GM12891 (cell line): Measurements from ENCODE around the gene TCEAL9.
"Not testable (repeated sequence)": the region's sequence is repeated elsewhere in the genome, so short reads cannot be mapped to it uniquely, and the experiment has no call there.

ENCODE experiments used
- DNase-seq: peaks from one replicate; pipeline ENCODE4 v3.0.0; 2011; ENCODE audit warnings: low spot score; ENCODE audit not compliant: insufficient read length
- FAIRE-seq: peaks from 2 replicates; lab custom pipeline; 2011; peaks lifted over from hg19 to GRCh38; lab: Jason Lieb, UNC
- PAX5 ChIP-seq: IDR thresholded peaks from 2 replicates; pipeline ENCODE4 v1.6.1; 2011; ENCODE audit warnings: low read length, moderate library complexity, mild to moderate bottlenecking; ENCODE audit not compliant: insufficient read depth, severe bottlenecking
- POLR2A ChIP-seq: IDR thresholded peaks from 2 replicates; pipeline ENCODE4 v1.6.1; 2011; ENCODE audit warnings: low read depth, low read length, control low read depth
- POLR2AphosphoS5 ChIP-seq: IDR thresholded peaks from 2 replicates; pipeline ENCODE4 v1.6.1; 2011; ENCODE audit warnings: low read depth, low read length, control low read depth
- POU2F2 ChIP-seq: IDR thresholded peaks from 2 replicates; pipeline ENCODE4 v1.6.1; 2011; ENCODE audit warnings: low read depth, mild to moderate bottlenecking, control low read depth, low read length, moderate library complexity
- SPI1 ChIP-seq: IDR thresholded peaks from 2 replicates; pipeline ENCODE4 v1.6.1; 2011; ENCODE audit warnings: low read depth, low read length, control low read depth
- TAF1 ChIP-seq: IDR thresholded peaks from 2 replicates; pipeline ENCODE4 v1.6.1; 2011; ENCODE audit warnings: low read depth, low read length, control low read depth

Gene TCEAL9

GRCh38 chrX:103347682-103348397 lies 8.5 kb upstream of the TCEAL9 start:
- no peak for DNase-seq
- TF ChIP-seq TAF1 (no peak), PAX5 (no peak), POLR2A (no peak), SPI1 (no peak), POU2F2 (no peak), POLR2AphosphoS5 (no peak)
- no peak for FAIRE-seq

- DNase-seq (no peak), FAIRE-seq (no peak)
- TF ChIP-seq PAX5: no peak
These were observed 552 bp downstream of the TCEAL9 start for GRCh38 chrX:103356858-103357257.

- FAIRE-seq (no peak), DNase-seq (no peak)
- TF ChIP-seq TAF1 (no peak), POLR2A (no peak), POLR2AphosphoS5 (no peak), PAX5 (no peak), POU2F2 (no peak), SPI1 (no peak)
These were observed 1.6 kb downstream of the TCEAL9 start for GRCh38 chrX:103357871-103358270.

GRCh38 chrX:103359605-103360004 lies 3.3 kb downstream of the TCEAL9 start:
- FAIRE-seq: not testable (repeated sequence)

GRCh38 chrX:103360092-103360491 lies 3.8 kb downstream of the TCEAL9 start:
- TF ChIP-seq PAX5 (no peak), POLR2A (no peak), POLR2AphosphoS5 (no peak), TAF1 (no peak), SPI1 (no peak), POU2F2 (no peak)
- DNase-seq: no peak
- FAIRE-seq: no peak

More at GRCh38 chrX:103359605-103360004, 3.3 kb downstream of the TCEAL9 start:
- not testable (repeated sequence) for DNase-seq

- no peak for FAIRE-seq
- no peak for DNase-seq
- TF ChIP-seq POU2F2: no peak
- no peak for TF ChIP-seq TAF1
- no peak for TF ChIP-seq POLR2AphosphoS5
- no peak for TF ChIP-seq PAX5
- TF ChIP-seq POLR2A: no peak
- TF ChIP-seq SPI1: no peak
These were observed 4.6 kb downstream of the TCEAL9 start for GRCh38 chrX:103360916-103361315.

- DNase-seq (no peak), FAIRE-seq (no peak)
- TF ChIP-seq PAX5 (no peak), POU2F2 (no peak), TAF1 (no peak), POLR2AphosphoS5 (no peak), SPI1 (no peak), POLR2A (no peak)
These were observed 5.5 kb downstream of the TCEAL9 start for GRCh38 chrX:103361798-103362197.

GRCh38 chrX:103362474-103362873 lies 6.2 kb downstream of the TCEAL9 start:
- FAIRE-seq: no peak
- TF ChIP-seq POLR2AphosphoS5: no peak
- TF ChIP-seq PAX5: no peak
- TF ChIP-seq SPI1: no peak
- TF ChIP-seq TAF1: no peak
- no peak for TF ChIP-seq POU2F2
- TF ChIP-seq POLR2A: no peak
- DNase-seq: no peak

GRCh38 chrX:103363046-103363445 lies 6.7 kb downstream of the TCEAL9 start:
- DNase-seq: no peak
- TF ChIP-seq PAX5: no peak
- FAIRE-seq: no peak

- TF ChIP-seq POLR2AphosphoS5 (no peak), POU2F2 (no peak), TAF1 (no peak), POLR2A (no peak), SPI1 (no peak), PAX5 (no peak)
- FAIRE-seq (no peak), DNase-seq (no peak)
These were observed 11.2 kb downstream of the TCEAL9 start for GRCh38 chrX:103367502-103367901.

- DNase-seq (no peak), FAIRE-seq (no peak)
- no peak for TF ChIP-seq PAX5
- TF ChIP-seq POU2F2: no peak
- TF ChIP-seq SPI1: no peak
These were observed 13.2 kb downstream of the TCEAL9 start for GRCh38 chrX:103369479-103369878.
